GM12875 (cell line): ENCODE results near the gene CD300LG.

Experiments
- H3K4me3 ChIP-seq: one replicate; pipeline ENCODE4 v1.5.1; 2011; ENCODE audit warnings: low read depth, low read length, control low read depth
- CTCF ChIP-seq: IDR thresholded peaks from 2 replicates; pipeline ENCODE4 v1.5.1; 2011; ENCODE audit warnings: low read depth, mild to moderate bottlenecking, control low read depth, inconsistent platforms, low read length, moderate library complexity, borderline replicate concordance; ENCODE audit not compliant: insufficient read depth

Gene CD300LG

DNA sequence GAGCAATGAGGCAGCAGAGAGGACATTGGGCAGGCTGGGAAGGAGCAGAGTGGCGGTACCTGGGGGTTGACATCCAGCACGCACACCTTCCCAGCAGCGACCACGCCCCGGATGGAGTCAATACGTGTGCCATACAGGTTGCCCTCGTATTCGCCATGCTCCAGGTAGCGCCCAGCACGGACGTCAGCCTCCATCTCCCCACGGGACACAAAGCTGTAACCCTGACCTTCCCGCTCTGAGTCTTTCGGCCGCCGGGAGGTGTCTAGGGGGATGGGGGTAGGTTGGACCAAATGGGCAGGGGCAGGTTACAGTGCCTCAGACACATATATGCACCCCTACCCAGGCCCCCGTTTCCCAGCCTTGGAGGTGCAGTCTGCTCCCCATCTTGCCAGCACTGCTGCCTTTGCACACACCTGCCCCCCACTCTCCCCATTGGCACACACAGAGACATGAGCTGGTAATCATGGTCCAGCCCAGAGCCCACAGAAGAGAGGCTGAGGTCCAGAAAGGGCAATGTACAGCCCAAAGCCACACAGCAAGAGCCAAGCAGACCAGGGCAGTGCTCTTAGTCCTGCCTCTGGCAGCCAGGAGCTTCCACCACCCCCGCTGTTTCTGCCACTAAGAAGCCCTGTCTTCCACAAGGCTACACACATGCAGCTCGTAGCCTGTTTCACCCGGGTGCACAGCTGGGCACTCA is 32.9 kb downstream of the CD300LG start:
- H3K4me3 ChIP-seq = no peak overlapping the region
- no peak for TF ChIP-seq CTCF

DNA sequence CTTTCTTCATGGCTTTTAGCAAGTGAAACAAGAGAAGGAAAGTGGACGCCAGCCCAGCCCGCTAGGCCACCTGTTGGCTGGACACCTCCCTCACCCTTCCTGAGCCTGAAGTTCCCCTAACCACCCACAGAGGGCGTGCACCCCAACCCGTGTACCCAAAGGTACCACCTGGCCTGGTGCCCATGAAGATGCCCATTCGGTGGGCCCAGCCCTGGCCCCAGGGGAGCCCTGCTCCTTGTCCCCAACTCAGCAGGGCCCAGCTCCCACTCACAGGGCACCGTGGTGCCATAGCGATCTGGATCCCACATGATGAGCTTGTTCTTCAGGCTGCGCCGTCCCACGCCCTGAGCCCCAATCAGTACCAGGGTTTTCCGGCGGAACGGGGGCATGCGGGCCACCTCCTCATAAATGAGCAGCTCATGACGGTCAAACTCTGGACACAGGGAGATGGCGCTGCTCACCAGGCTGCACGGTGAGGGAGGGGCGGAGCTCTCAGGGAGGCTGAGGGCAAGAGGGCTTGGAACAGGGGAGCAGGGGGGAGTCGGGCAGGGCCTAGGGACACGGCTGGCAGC is 33.5 kb downstream of the CD300LG start:
- peak; percentile 88 for TF ChIP-seq CTCF
- H3K4me3 ChIP-seq = no peak overlapping the region

DNA sequence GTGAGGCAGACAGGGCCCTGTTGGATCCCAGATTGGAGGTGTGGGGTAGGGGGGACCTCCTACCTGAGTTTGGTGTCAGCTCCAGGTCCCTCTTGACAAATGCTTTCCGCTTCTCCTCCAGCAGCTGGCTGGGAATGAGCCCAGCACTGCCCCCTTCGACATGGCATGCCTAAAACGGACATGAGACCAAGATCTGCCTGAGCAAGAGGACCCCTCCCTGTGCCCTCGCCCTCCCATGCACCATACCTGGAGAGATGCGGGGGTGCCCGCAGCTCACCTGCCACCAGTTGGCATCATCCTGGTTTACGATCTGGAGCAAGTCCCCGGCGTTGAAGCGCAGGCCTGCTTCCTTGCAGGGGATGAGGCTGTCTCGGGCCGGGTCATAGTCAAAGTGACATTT is 34.2 kb downstream of the CD300LG start:
- no peak overlapping the region for H3K4me3 ChIP-seq
- TF ChIP-seq CTCF = no peak

GRCh38 chr17:43881758-43882505 is 35.0 kb downstream of the CD300LG start:
- no peak for TF ChIP-seq CTCF
- no peak overlapping the region for H3K4me3 ChIP-seq

DNA sequence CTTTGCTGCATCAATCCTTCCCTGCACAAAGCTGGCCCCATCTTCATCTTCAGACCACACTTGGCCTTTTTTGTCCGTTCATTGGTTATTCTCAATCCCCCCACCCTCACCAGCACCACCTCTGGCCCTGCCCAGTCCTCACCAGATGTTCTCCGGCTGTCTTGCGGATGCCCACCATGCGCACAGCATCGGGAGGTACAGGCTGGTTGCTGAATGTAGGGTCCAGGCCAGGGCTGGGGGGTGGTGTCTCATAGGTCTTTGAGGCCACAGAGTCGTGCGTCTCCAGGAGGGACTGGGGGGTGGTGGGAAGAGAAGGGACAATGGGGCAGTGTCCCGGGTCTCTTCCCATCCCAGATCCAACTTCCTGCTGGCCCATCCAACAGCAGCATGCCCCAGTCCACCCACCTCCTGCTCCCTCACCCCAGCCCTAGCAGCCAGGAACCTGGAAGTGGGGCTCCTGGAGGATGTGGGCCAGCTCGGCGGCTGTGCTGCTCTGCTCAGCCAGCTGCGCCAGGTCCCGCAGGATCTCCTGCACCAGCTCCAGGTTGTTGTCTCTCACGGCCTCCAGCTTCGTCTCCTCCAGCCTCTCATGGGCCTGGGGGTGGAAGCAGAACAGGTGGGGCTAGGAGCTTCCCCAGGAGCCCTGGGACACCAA is 35.9 kb downstream of the CD300LG start:
- TF ChIP-seq CTCF = no peak
- H3K4me3 ChIP-seq = no peak overlapping the region

DNA sequence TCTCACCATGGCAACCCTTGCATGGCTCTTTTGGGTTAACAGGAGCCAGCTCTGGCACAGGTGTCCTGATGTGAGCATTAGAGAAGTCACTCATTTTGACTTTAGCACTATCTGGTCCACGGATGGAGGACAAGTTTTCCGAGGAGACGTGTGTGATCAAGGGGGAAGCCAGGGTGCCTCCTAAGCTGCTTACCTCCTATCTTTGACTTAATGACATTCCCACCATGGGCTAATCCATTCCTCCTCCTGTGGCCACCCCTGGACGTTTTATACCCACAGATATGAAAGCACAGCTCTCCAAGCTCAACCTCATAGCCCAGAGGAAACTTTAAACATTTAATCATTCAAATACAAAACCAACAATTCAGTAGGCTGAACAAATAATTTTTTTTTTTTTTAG is 41.6 kb downstream of the CD300LG start:
- TF ChIP-seq CTCF = no peak
- no peak overlapping the region for H3K4me3 ChIP-seq
